Left lung (tissue), 14 donors: ENCODE measurements around the gene DYRK4. TPM values are rescaled to one million over a fixed set of nuclear protein-coding genes. Genes with fewer than 3 reads are reported as not detected.
A peak's percentile ranks its signal among the peaks of the same experiment; 100 is the strongest.
"Not testable (repeated sequence)": the region's sequence is repeated elsewhere in the genome, so short reads cannot be mapped to it uniquely, and the experiment has no call there.

Experiments used
- ATAC-seq: fragments of 200-7000 bp; cut with Tn5 transposase; one replicate; pipeline ENCODE4 v1.9.1; 2020; ENCODE audit warnings: moderate library complexity
- DNase-seq, 4 donors: peaks; one replicate each; pipeline ENCODE4 v3.0.0-alpha.2; 2013 to 2020
- H3K27ac ChIP-seq, 2 donors: fragments of 200-600 bp; sonication (generic) in 1 of 2; one replicate each; pipeline versions ENCODE4 v1.5.0 to v1.8.0; 2020 to 2021
- H3K27me3 ChIP-seq, 2 donors: fragments of 200-600 bp; sonication (generic) in 1 of 2; one replicate each; pipeline versions ENCODE4 v1.5.0 to v1.8.0; 2020 to 2021
- H3K36me3 ChIP-seq, 2 donors: fragments of 200-600 bp; sonication (generic) in 1 of 2; one replicate each; pipeline versions ENCODE4 v1.5.0 to v1.8.0; 2020 to 2021
- H3K4me1 ChIP-seq, 2 donors: fragments of 200-600 bp; one replicate each; pipeline ENCODE4 v1.8.0; 2021
- H3K4me3 ChIP-seq, 2 donors: fragments of 200-600 bp; sonication (generic) in 1 of 2; one replicate each; pipeline versions ENCODE4 v1.5.0 to v1.8.0; 2020 to 2021; ENCODE audit warnings: mild to moderate bottlenecking in 1 of 2
- H3K9me3 ChIP-seq, 2 donors: fragments of 200-600 bp; sonication (generic) in 1 of 2; one replicate each; pipeline versions ENCODE4 v1.5.0 to v1.8.0; 2020 to 2021
- CTCF ChIP-seq, 2 donors: fragments of 200-600 bp; sonication (generic) in 1 of 2; IDR thresholded peaks; one replicate each; pipeline versions ENCODE4 v1.5.0 to v1.8.0; 2021; ENCODE audit warnings: antibody characterized with exemption in 2 of 2
- intact Hi-C, 2 donors: fragments of 100-400 bp; cut with DNase I; formaldehyde crosslinking; loops; one replicate each; pipeline versions ENCODE4 v1.11.2 to v1.14.2; 2022
- long read RNA-seq, 12 donors: library from polyadenylated mRNA in 2 of 12; unstranded in 2 of 12; transcript quantifications; one replicate each; pipeline ENCODE4 v2.0.0 and lab custom pipeline, GENCODE V29; 2019 to 2026
- polyA plus RNA-seq, 6 donors: library from polyadenylated mRNA; unstranded; fragments of 120-200 nt; gene quantifications; one replicate each; pipeline ENCODE4 v1.2.1, GENCODE V29; 2013; ENCODE audit not compliant: insufficient read length in 6 of 6
- total RNA-seq, 2 donors: library from RNA; stranded (reverse); fragmentation: NEBNext Ultra II Directional; extraction: Animal tissue kit (Norgen Biotek cat#: 25700); gene quantifications; one replicate each; pipeline ENCODE4 v1.2.1, GENCODE V29; 2021
- donor health status: DM: no; HTN: yes; CAD: no.
- donor health status: DM: no; HTN: no; CAD: no.

The DYRK4 gene
- total RNA-seq (10 to 100 TPM; 35.0 to 36.2 TPM), polyA plus RNA-seq (10 to 100 TPM; 53.4 to 65.4 (median 59.9) TPM)
- long read RNA-seq, donor 1, partial matches to known transcripts = 12 of 17 reads
- long read RNA-seq, donor 1, other reads (novel, unspliced or antisense) = 0 of 17 reads
- long read RNA-seq, donor 2, partial matches to known transcripts = 14 of 27 reads
- long read RNA-seq, donor 2, other reads (novel, unspliced or antisense) = 5 of 27 reads
- long read RNA-seq, donor 3, partial matches to known transcripts = 6 of 8 reads
- long read RNA-seq, donor 3, other reads (novel, unspliced or antisense) = 0 of 8 reads
- long read RNA-seq, donor 4, transcript DYRK4-217 (4 exons, 855 nt) = major isoform, 5 of 26 reads
- long read RNA-seq, donor 4, partial matches to known transcripts = 14 of 26 reads
- long read RNA-seq, donor 4, other reads (novel, unspliced or antisense) = 7 of 26 reads
- long read RNA-seq, donor 5, partial matches to known transcripts = 10 of 22 reads
- long read RNA-seq, donor 5, other reads (novel, unspliced or antisense) = 5 of 22 reads
- long read RNA-seq, donor 6, partial matches to known transcripts = 20 of 25 reads
- long read RNA-seq, donor 6, other reads (novel, unspliced or antisense) = 0 of 25 reads
- long read RNA-seq, donor 7, partial matches to known transcripts = 0 of 13 reads
- long read RNA-seq, donor 7, other reads (novel, unspliced or antisense) = 8 of 13 reads
- long read RNA-seq, donor 8, partial matches to known transcripts = 0 of 2 reads
- long read RNA-seq, donor 8, other reads (novel, unspliced or antisense) = 0 of 2 reads
- long read RNA-seq, donor 9 = 0 reads
- long read RNA-seq, donor 10, partial matches to known transcripts = 9 of 16 reads
- long read RNA-seq, donor 10, other reads (novel, unspliced or antisense) = 5 of 16 reads
- long read RNA-seq, donor 11, partial matches to known transcripts = 6 of 11 reads
- long read RNA-seq, donor 11, other reads (novel, unspliced or antisense) = 0 of 11 reads
- long read RNA-seq, donor 12, transcript DYRK4-217 (4 exons, 855 nt) = major isoform, 5 of 13 reads
- long read RNA-seq, donor 12, partial matches to known transcripts = 0 of 13 reads
- long read RNA-seq, donor 12, other reads (novel, unspliced or antisense) = 6 of 13 reads

GRCh38 chr12:4562034-4562657, at the start of gene DYRK4:
Gene DYRK4 (plus strand): TSS chr12:4562208. CDS start chr12:4562246, 38 bp downstream.
- H3K9me3 ChIP-seq = no peaks in the 10 kb centered on the region
- TF ChIP-seq CTCF (IDR thresholded peaks at IDR 0.05) = no peak
- H3K4me1 ChIP-seq = peaks cover 0 to 39% of the 10 kb centered on the region in 2 donors
- H3K27me3 ChIP-seq = peaks cover 0 to 9% of the 10 kb centered on the region in 2 donors
- no peak within 1 kb of the TSS for H3K27ac ChIP-seq
- intact Hi-C loops = no loop called here
- peak; percentile 68 to 92 (median 88) for DNase-seq
- H3K36me3 ChIP-seq = peaks cover 0 to 3% of the 10 kb centered on the region in 2 donors
- peak within 1 kb of the TSS; percentile 10 to 12 for H3K4me3 ChIP-seq
- peak; percentile 98 for ATAC-seq

GRCh38 chr12:4518106-4518728, 43.8 kb upstream of the DYRK4 start:
- no peak for TF ChIP-seq CTCF (IDR thresholded peaks at IDR 0.05)
- Histone ChIP-seq H3K9me3 (no peaks in the 10 kb centered on the region), H3K27ac (no peak overlapping the region), H3K4me3 (no peak overlapping the region), H3K4me1 (no peaks in the 10 kb centered on the region), H3K36me3 (peaks cover 0 to 61% of the 10 kb centered on the region in 2 donors), H3K27me3 (no peaks in the 10 kb centered on the region)
- no peak for DNase-seq
- ATAC-seq = no peak
- intact Hi-C loops = no loop called here

- ATAC-seq = not testable (repeated sequence)
These were observed 38.6 kb upstream of the DYRK4 start for GRCh38 chr12:4523443-4523842.

GRCh38 chr12:4526923-4527546, 35.0 kb upstream of the DYRK4 start:
- H3K27ac ChIP-seq = no peak overlapping the region
- H3K27me3 ChIP-seq = no peaks in the 10 kb centered on the region
- ATAC-seq (no peak), DNase-seq (peak in 2 of 4 donors; percentile 4 to 7)
- peaks cover 0 to 59% of the 10 kb centered on the region in 2 donors for H3K36me3 ChIP-seq
- intact Hi-C loops = loop anchor here in 1 of 2 donors (10.0 kb wide), 1 partner anchor 212 kb away; no protein-coding TSS in a partner anchor
- no peaks in the 10 kb centered on the region for H3K4me1 ChIP-seq
- no peaks in the 10 kb centered on the region for H3K9me3 ChIP-seq
- H3K4me3 ChIP-seq = no peak overlapping the region
- peak; percentile 44 to 45 for TF ChIP-seq CTCF (IDR thresholded peaks at IDR 0.05)

More at GRCh38 chr12:4523443-4523842, 38.6 kb upstream of the DYRK4 start:
- H3K4me1 ChIP-seq, H3K27me3 ChIP-seq, H3K27ac ChIP-seq, H3K4me3 ChIP-seq, H3K9me3 ChIP-seq, DNase-seq: not testable (repeated sequence)
- intact Hi-C loops = loop anchor here in 1 of 2 donors (10.0 kb wide), 1 partner anchor 209 kb away; no protein-coding TSS in a partner anchor
- H3K36me3 ChIP-seq = peaks cover 0 to 68% of the 10 kb centered on the region in 2 donors
